GM23338 (cell line): ENCODE data around the gene ITPKA. TPM values are rescaled to one million over a fixed set of nuclear protein-coding genes. Genes with fewer than 3 reads are reported as not detected.

Experiments used
- ATAC-seq: fragments of 200-7000 bp; cut with Tn5 transposase; 3 replicates; pipeline ENCODE4 v1.9.1; 2020
- DNase-seq: peaks from one replicate; pipeline ENCODE4 v3.0.0-alpha.2; 2015; ENCODE audit warnings: low spot score
- H2AFZ ChIP-seq: fragments of 200-600 bp; sonication (generic); 2 replicates; pipeline ENCODE4 v1.8.0; 2016; ENCODE audit warnings: antibody characterized with exemption, mild to moderate bottlenecking, moderate library complexity
- H3F3A ChIP-seq: fragments of 200-600 bp; sonication (generic); replicated peaks from 2 replicates; pipeline ENCODE4 v1.8.0; 2017; ENCODE audit warnings: antibody characterized with exemption, mixed run types, low read depth
- H3K27ac ChIP-seq: fragments of 200-600 bp; sonication (generic); 2 replicates; pipeline ENCODE4 v1.6.1; 2016; ENCODE audit warnings: low read depth
- H3K27me3 ChIP-seq: fragments of 200-600 bp; sonication (generic); 2 replicates; pipeline ENCODE4 v1.8.0; 2016; ENCODE audit warnings: mild to moderate bottlenecking, mixed run types, moderate library complexity; ENCODE audit not compliant: insufficient read depth
- H3K36me3 ChIP-seq: fragments of 200-600 bp; sonication (generic); 2 replicates; pipeline ENCODE4 v1.8.0; 2016; ENCODE audit warnings: mild to moderate bottlenecking; ENCODE audit not compliant: insufficient read depth
- H3K4me1 ChIP-seq: fragments of 200-600 bp; sonication (generic); 2 replicates; pipeline ENCODE4 v1.8.0; 2016; ENCODE audit warnings: mild to moderate bottlenecking, moderate library complexity; ENCODE audit not compliant: insufficient read depth
- H3K4me2 ChIP-seq: fragments of 200-600 bp; sonication (generic); 2 replicates; pipeline ENCODE4 v1.7.1; 2017; ENCODE audit warnings: mixed run types
- H3K4me3 ChIP-seq: fragments of 200-600 bp; sonication (generic); 2 replicates; pipeline ENCODE4 v1.6.1; 2016; ENCODE audit warnings: mixed run types
- H3K79me2 ChIP-seq: fragments of 200-600 bp; sonication (generic); replicated peaks from 2 replicates; pipeline ENCODE4 v1.8.0; 2017; ENCODE audit warnings: mild to moderate bottlenecking; ENCODE audit not compliant: insufficient read depth
- H3K9me2 ChIP-seq: fragments of 200-600 bp; sonication (generic); 2 replicates; pipeline ENCODE4 v1.8.0; 2017; ENCODE audit not compliant: insufficient read depth
- H4K20me1 ChIP-seq: fragments of 200-600 bp; sonication (generic); replicated peaks from 2 replicates; pipeline ENCODE4 v1.8.0; 2017; ENCODE audit warnings: mild to moderate bottlenecking; ENCODE audit not compliant: insufficient read depth
- H3K27ac Mint-ChIP-seq: 2 replicates; pipeline ENCODE4 v1.8.0; 2020; ENCODE audit warnings: inconsistent platforms, mild to moderate bottlenecking, moderate library complexity, mixed read lengths
- H3K27me3 Mint-ChIP-seq: 3 replicates; pipeline ENCODE4 v1.8.0; 2022; ENCODE audit warnings: low read depth, mild to moderate bottlenecking, moderate library complexity, mixed read lengths, inconsistent platforms; ENCODE audit not compliant: insufficient read depth, poor library complexity
- H3K36me3 Mint-ChIP-seq: 3 replicates; pipeline ENCODE4 v1.8.0; 2021; ENCODE audit warnings: low read depth, mild to moderate bottlenecking, inconsistent platforms, moderate library complexity, mixed read lengths
- H3K4me1 Mint-ChIP-seq: 3 replicates; pipeline ENCODE4 v1.8.0; 2020; ENCODE audit warnings: mild to moderate bottlenecking, inconsistent platforms, mixed read lengths
- H3K4me3 Mint-ChIP-seq: 3 replicates; pipeline ENCODE4 v1.8.0; 2021; ENCODE audit warnings: moderate library complexity, mild to moderate bottlenecking, inconsistent platforms, mixed read lengths
- H3K9me3 Mint-ChIP-seq: 3 replicates; pipeline ENCODE4 v1.8.0; 2020; ENCODE audit warnings: moderate library complexity, mild to moderate bottlenecking, inconsistent platforms, mixed read lengths
- CREB1 ChIP-seq: fragments of 250-450 bp; sonication (Bioruptor Pico); IDR thresholded peaks from 2 replicates; pipeline ENCODE4 v1.5.0; 2020; ENCODE audit warnings: low read depth, mild to moderate bottlenecking, moderate library complexity
- CTCF ChIP-seq, 2 experiments: fragments of 200-600 bp in 1 of 2; sonication (generic) in 1 of 2; conservative IDR thresholded peaks; 2 replicates each; pipeline versions ENCODE4 v1.5.1 to v1.6.1; 2016 to 2017; ENCODE audit warnings: antibody characterized with exemption in 2 of 2, low read depth in 2 of 2, mild to moderate bottlenecking in 2 of 2, moderate library complexity in 1 of 2
- ETS1 ChIP-seq: IDR thresholded peaks from 2 replicates; pipeline ENCODE4 v1.6.1; 2016; ENCODE audit warnings: antibody characterized with exemption
- EZH2 ChIP-seq: fragments of 200-600 bp; sonication (generic); IDR thresholded peaks from one replicate; pipeline ENCODE4 v1.8.0; 2017; ENCODE audit warnings: antibody characterized with exemption, mild to moderate bottlenecking, low read depth; ENCODE audit not compliant: unreplicated experiment
- EZH2phosphoT487 ChIP-seq: fragments of 200-600 bp; sonication (generic); IDR thresholded peaks from one replicate; pipeline ENCODE4 v1.8.1; 2018; ENCODE audit warnings: antibody characterized with exemption; ENCODE audit not compliant: unreplicated experiment
- NANOG ChIP-seq: IDR thresholded peaks from 2 replicates; pipeline ENCODE4 v1.6.1; 2016; ENCODE audit warnings: antibody characterized with exemption, borderline replicate concordance
- POLR2AphosphoS5 ChIP-seq: IDR thresholded peaks from 2 replicates; pipeline ENCODE4 v1.6.1; 2016; ENCODE audit warnings: antibody characterized with exemption, low read depth
- REST ChIP-seq: IDR thresholded peaks from one replicate; pipeline ENCODE4 v1.6.1; 2018; ENCODE audit warnings: antibody characterized with exemption; ENCODE audit not compliant: unreplicated experiment
- STAT1 ChIP-seq: IDR thresholded peaks from one replicate; pipeline ENCODE4 v1.6.1; 2016; ENCODE audit warnings: antibody characterized with exemption; ENCODE audit not compliant: unreplicated experiment
- ZNF114 ChIP-seq: fragments of 250-450 bp; sonication (Bioruptor Pico); IDR thresholded peaks from 2 replicates; pipeline ENCODE4 v1.5.0; 2020; ENCODE audit warnings: mild to moderate bottlenecking, moderate library complexity
- ZNF331 ChIP-seq: fragments of 250-450 bp; sonication (Bioruptor Pico); IDR thresholded peaks from 2 replicates; pipeline ENCODE4 v1.5.0; 2020; ENCODE audit warnings: low read depth, mild to moderate bottlenecking, moderate library complexity
- polyA plus RNA-seq: library from polyadenylated mRNA; unstranded; fragments of >200 nt; fragmentation: Nextera tagmentation; extraction: Ambion mirVana; gene quantifications from 2 replicates; pipeline ENCODE4 v1.2.1, GENCODE V29; 2016
- total RNA-seq: library from RNA; depleted of rRNA; stranded (reverse); fragments of >200 nt; shearing (Covaris generic); gene quantifications from 2 replicates; pipeline ENCODE4 v1.2.3, GENCODE V29; 2014

Gene ITPKA
- total and polyA plus RNA-seq, 2 experiments from 2014 or later, result 0.55 to 2.1 TPM

GRCh38 chr15:41483115-41483514 lies 10.6 kb upstream of the ITPKA start:
- Mint-ChIP-seq H3K36me3 (peaks cover 38% of the 10 kb centered on the region), H3K4me1 (no peaks in the 10 kb centered on the region), H3K4me3 (no peak overlapping the region), H3K9me3 (no peaks in the 10 kb centered on the region), H3K27ac (no peak overlapping the region), H3K27me3 (peaks cover 19% of the 10 kb centered on the region)
- no peak for ATAC-seq
- Histone ChIP-seq H3K9me2 (no peaks in the 10 kb centered on the region), H3K4me3 (no peak overlapping the region), H3K79me2 (no peaks in the 10 kb centered on the region), H3K4me1 (no peaks in the 10 kb centered on the region), H4K20me1 (0 out of 2 replicates have a peak, but pooled peaks cover 6% of the 10 kb centered on the region), H3K36me3 (peaks cover 22% of the 10 kb centered on the region), H3K4me2 (no peak overlapping the region), H3F3A (no peaks in the 10 kb centered on the region), H3K27ac (no peak overlapping the region), H2AFZ (no peak overlapping the region), H3K27me3 (no peaks in the 10 kb centered on the region)
- TF ChIP-seq EZH2, result no peak
- no peak for TF ChIP-seq ETS1
- no peak for TF ChIP-seq EZH2phosphoT487
- TF ChIP-seq ZNF114 (CRISPR knock-in tag), result no peak
- TF ChIP-seq ZNF331 (CRISPR knock-in tag), result no peak
- TF ChIP-seq POLR2AphosphoS5, result no peak
- no peak for TF ChIP-seq STAT1
- no peak for TF ChIP-seq CTCF (conservative IDR thresholded peaks at IDR 0.05; ENCODE audit: low read depth in 2 of 2)
- no peak for TF ChIP-seq NANOG
- TF ChIP-seq CREB1 (CRISPR knock-in tag), result no peak
- no peak for TF ChIP-seq REST
- DNase-seq, result no peak
